Stimulated activated CD4-positive, alpha-beta T cell treated with anti-CD3 and anti-CD28 coated beads, Interleukin-4, amount 100 ng/mL, for 4 hours (primary cell): ENCODE measurements around the gene PACSIN2.

Experiments used
- DNase-seq, 2 experiments: peaks; one replicate each; pipeline ENCODE4 v3.0.0-alpha.2; 2020

Gene PACSIN2

GRCh38 chr22:42901790-42902508, 113.0 kb downstream of the PACSIN2 start:
- DNase-seq = no peak

GRCh38 chr22:42897960-42898359, 117.0 kb downstream of the PACSIN2 start:
- no peak for DNase-seq

- no peak for DNase-seq
Measured at GRCh38 chr22:42895541-42895981, 119.4 kb downstream of the PACSIN2 start.

- DNase-seq = no peak
Measured at GRCh38 chr22:42895087-42895486, 119.9 kb downstream of the PACSIN2 start.

- DNase-seq = no peak
Measured at GRCh38 chr22:42893371-42894150, 121.4 kb downstream of the PACSIN2 start.

- no peak for DNase-seq
Measured at GRCh38 chr22:42892571-42893316, 122.2 kb downstream of the PACSIN2 start.

- DNase-seq = no peak
Measured at GRCh38 chr22:42892156-42892555, 122.8 kb downstream of the PACSIN2 start.

GRCh38 chr22:42891696-42892095, 123.3 kb downstream of the PACSIN2 start:
- no peak for DNase-seq

- DNase-seq = no peak
Measured at GRCh38 chr22:42891008-42891407, 123.9 kb downstream of the PACSIN2 start.

- no peak for DNase-seq
Measured at GRCh38 chr22:42889304-42889703, 125.6 kb downstream of the PACSIN2 start.

GRCh38 chr22:42887523-42888507, 127.1 kb downstream of the PACSIN2 start:
- DNase-seq = no peak

GRCh38 chr22:42887120-42887519, 127.8 kb downstream of the PACSIN2 start:
- no peak for DNase-seq

GRCh38 chr22:42885446-42885845, 129.5 kb downstream of the PACSIN2 start:
- DNase-seq = no peak

GRCh38 chr22:42884616-42885375, 130.2 kb downstream of the PACSIN2 start:
- DNase-seq = no peak

GRCh38 chr22:42883970-42884369, 131.0 kb downstream of the PACSIN2 start:
- no peak for DNase-seq

GRCh38 chr22:42883121-42883520, 131.8 kb downstream of the PACSIN2 start:
- DNase-seq = no peak

- DNase-seq = no peak
Measured at GRCh38 chr22:42881982-42882656, 132.8 kb downstream of the PACSIN2 start.

- DNase-seq = no peak
Measured at GRCh38 chr22:42881298-42881697, 133.7 kb downstream of the PACSIN2 start.

- DNase-seq = no peak
Measured at GRCh38 chr22:42880815-42881214, 134.1 kb downstream of the PACSIN2 start.

- no peak for DNase-seq
Measured at GRCh38 chr22:42879371-42880021, 135.5 kb downstream of the PACSIN2 start.
